SK-N-SH (cell line): ENCODE results near the gene RAD23B. TPM values are rescaled to one million over a fixed set of nuclear protein-coding genes. Genes with fewer than 3 reads are reported as not detected.

Experiments used
- CTCF ChIA-PET: fragments of 300-600, 350-600 bp; formaldehyde crosslinking; extraction: SDS; loops from one replicate; lab custom pipeline; 2021; lab: Yijun Ruan, JAX
- POLR2A ChIA-PET: fragments of 350-600 bp; sonication (Branson Sonifier 250); formaldehyde crosslinking; extraction: SDS; loops from one replicate; lab custom pipeline; 2020; ENCODE audit warnings: antibody characterized with exemption, inconsistent platforms; lab: Yijun Ruan, JAX
- DNase-seq: peaks from one replicate; pipeline ENCODE4 v3.0.0; 2012
- H2AFZ ChIP-seq: fragments of 200-600 bp; sonication (generic); 2 replicates; pipeline ENCODE4 v1.8.1; 2016; ENCODE audit warnings: antibody characterized with exemption, mild to moderate bottlenecking, low read depth
- H3F3A ChIP-seq: fragments of 200-600 bp; sonication (generic); replicated peaks from 2 replicates; pipeline ENCODE3; 2016; ENCODE audit warnings: antibody characterized with exemption, mild to moderate bottlenecking; ENCODE audit not compliant: insufficient read depth
- H3K27ac ChIP-seq, 2 experiments: fragments of 200-500 bp in 1 of 2; fragments of 200-600 bp in 1 of 2; sonication (Bioruptor generic) in 1 of 2; sonication (generic), shearing (Covaris generic) in 1 of 2; 2 replicates each; pipeline versions ENCODE4 v1.5.1 to v1.6.1; 2014 to 2016; ENCODE audit warnings: low read depth in 2 of 2, inconsistent platforms in 1 of 2, low read length in 1 of 2, mild to moderate bottlenecking in 1 of 2, mixed read lengths in 1 of 2
- H3K27me3 ChIP-seq: fragments of 200-600 bp; sonication (generic), shearing (Covaris generic); 2 replicates; pipeline ENCODE4 v1.6.1; 2016; ENCODE audit warnings: mixed run types; ENCODE audit not compliant: insufficient read depth
- H3K36me3 ChIP-seq, 2 experiments: fragments of 200-500 bp in 1 of 2; fragments of 200-600 bp in 1 of 2; sonication (Bioruptor generic) in 1 of 2; sonication (generic) in 1 of 2; replicated peaks in 1 of 2; 2 replicates each; pipeline versions ENCODE3 to v1.5.1; 2014 to 2016; ENCODE audit warnings: low read length in 1 of 2, mild to moderate bottlenecking in 1 of 2; ENCODE audit not compliant: insufficient read depth in 2 of 2, control insufficient read depth in 1 of 2
- H3K4me1 ChIP-seq, 2 experiments: fragments of 200-500 bp in 1 of 2; fragments of 200-600 bp in 1 of 2; sonication (Bioruptor generic) in 1 of 2; sonication (generic), shearing (Covaris generic) in 1 of 2; 2 replicates each; pipeline versions ENCODE4 v1.5.1 to v1.6.1; 2014 to 2016; ENCODE audit warnings: low read depth in 1 of 2, low read length in 1 of 2, mixed run types in 1 of 2; ENCODE audit not compliant: insufficient read depth in 2 of 2, control insufficient read depth in 1 of 2
- H3K4me2 ChIP-seq: fragments of 200-600 bp; sonication (generic), shearing (Covaris generic); 2 replicates; pipeline ENCODE4 v1.6.1; 2017; ENCODE audit warnings: mixed run types
- H3K4me3 ChIP-seq, 2 experiments: fragments of 200-500 bp in 1 of 2; fragments of 200-600 bp in 1 of 2; sonication (Bioruptor generic) in 1 of 2; sonication (generic), shearing (Covaris generic) in 1 of 2; 2 replicates each; pipeline versions ENCODE4 v1.5.1 to v1.8.1; 2014 to 2016; ENCODE audit warnings: low read depth in 2 of 2, inconsistent platforms in 1 of 2, low read length in 1 of 2, mild to moderate bottlenecking in 1 of 2, mixed read lengths in 1 of 2, moderate library complexity in 1 of 2
- H3K79me2 ChIP-seq: fragments of 200-600 bp; sonication (generic); 2 replicates; pipeline ENCODE4 v1.8.1; 2017; ENCODE audit warnings: mild to moderate bottlenecking; ENCODE audit not compliant: insufficient read depth
- H3K9ac ChIP-seq: fragments of 200-600 bp; sonication (generic); 2 replicates; pipeline ENCODE4 v1.6.1; 2017; ENCODE audit warnings: mixed run types
- H3K9me2 ChIP-seq: fragments of 200-600 bp; sonication (generic); 2 replicates; pipeline ENCODE4 v1.6.1; 2017; ENCODE audit warnings: mixed run types
- H3K9me3 ChIP-seq: fragments of 200-600 bp; sonication (generic); 2 replicates; pipeline ENCODE4 v1.6.1; 2017; ENCODE audit warnings: mixed run types, mild to moderate bottlenecking, moderate library complexity
- H4K20me1 ChIP-seq: fragments of 200-600 bp; sonication (generic); 2 replicates; pipeline ENCODE4 v1.6.1; 2017; ENCODE audit warnings: mild to moderate bottlenecking, mixed run types; ENCODE audit not compliant: insufficient read depth
- EP300 ChIP-seq, 2 experiments: IDR thresholded peaks; 2 replicates each; pipeline versions ENCODE4 v1.4.0 to v1.6.1; 2012; ENCODE audit warnings: borderline replicate concordance in 1 of 2, low read depth in 1 of 2, low read length in 1 of 2
- EZH2phosphoT487 ChIP-seq: fragments of 200-600 bp; sonication (generic); IDR thresholded peaks from 2 replicates; pipeline ENCODE4 v1.6.1; 2017; ENCODE audit warnings: low read depth, mixed run types, mild to moderate bottlenecking, antibody characterized with exemption, moderate library complexity, borderline replicate concordance
- FOSL2 ChIP-seq: IDR thresholded peaks from 2 replicates; pipeline ENCODE4 v1.4.0; 2012; ENCODE audit warnings: low read depth, mild to moderate bottlenecking, moderate library complexity, borderline replicate concordance
- GATA2 ChIP-seq: sonication (generic); formaldehyde crosslinking; IDR thresholded peaks from 2 replicates; pipeline ENCODE4 v1.5.0; 2020; ENCODE audit warnings: mild to moderate bottlenecking, missing genetic modification reagents
- JUND ChIP-seq: IDR thresholded peaks from 2 replicates; pipeline ENCODE4 v1.4.0; 2012
- MAX ChIP-seq: IDR thresholded peaks from 2 replicates; pipeline ENCODE4 v1.4.0; 2012; ENCODE audit warnings: low read depth
- MXI1 ChIP-seq: IDR thresholded peaks from 2 replicates; pipeline ENCODE4 v1.6.1; 2012; ENCODE audit warnings: mild to moderate bottlenecking, low read depth, low read length, improper control_type of control experiment
- NRF1 ChIP-seq: IDR thresholded peaks from 2 replicates; pipeline ENCODE4 v1.6.1; 2012; ENCODE audit warnings: low read depth, mild to moderate bottlenecking, low read length
- RCOR1 ChIP-seq: fragments of 150-350 bp; IDR thresholded peaks from 2 replicates; pipeline ENCODE4 v1.6.1; 2017; ENCODE audit warnings: antibody characterized with exemption, low read length
- SIN3A ChIP-seq: IDR thresholded peaks from 2 replicates; pipeline ENCODE4 v1.6.1; 2012; ENCODE audit warnings: low read depth, mild to moderate bottlenecking, low read length, moderate library complexity, borderline replicate concordance
- TEAD4 ChIP-seq: IDR thresholded peaks from 2 replicates; pipeline ENCODE4 v1.4.0; 2012; ENCODE audit warnings: mild to moderate bottlenecking, borderline replicate concordance; ENCODE audit not compliant: insufficient read depth
- WGBS: methylation state at CpG from one replicate; pipeline ENCODE4 v1.1.6; 2017; ENCODE audit warnings: low lambda C conversion rate; 5-methylcytosine and 5-hydroxymethylcytosine counted together
- polyA plus RNA-seq, 3 experiments: library from polyadenylated mRNA; depleted of rRNA; stranded (reverse); fragments of >200 nt; gene quantifications; 2 replicates each; pipeline ENCODE4 v1.2.3, GENCODE V29; 2012
- TF ChIP-seq, protein P1 (sequence below): fragments of 200-600 bp; sonication (generic); IDR thresholded peaks from 2 replicates; pipeline ENCODE4 v1.6.1; 2017; ENCODE audit warnings: antibody characterized with exemption, mild to moderate bottlenecking, moderate library complexity

The RAD23B gene
- polyA plus RNA-seq, 1 of the 3 experiments (the other 2 are of a cell fraction): 62.9 TPM

- TF ChIP-seq SIN3A (no peak), JUND (no peak), MAX (no peak), EP300 (IDR thresholded peaks at IDR 0.05; ENCODE audit: borderline replicate concordance in 1 of 2, low read depth in 1 of 2, low read length in 1 of 2) (peak in 1 of 2 experiments; percentile 71; a peak in 1 of 4 replicates), NRF1 (no peak), FOSL2 (no peak), TEAD4 (no peak), MXI1 (no peak), GATA2 (peak; percentile 26), EZH2phosphoT487 (no peak), RCOR1 (peak; percentile 43; the same call in 1 of the 2 replicates)
- TF ChIP-seq, protein P1, sequence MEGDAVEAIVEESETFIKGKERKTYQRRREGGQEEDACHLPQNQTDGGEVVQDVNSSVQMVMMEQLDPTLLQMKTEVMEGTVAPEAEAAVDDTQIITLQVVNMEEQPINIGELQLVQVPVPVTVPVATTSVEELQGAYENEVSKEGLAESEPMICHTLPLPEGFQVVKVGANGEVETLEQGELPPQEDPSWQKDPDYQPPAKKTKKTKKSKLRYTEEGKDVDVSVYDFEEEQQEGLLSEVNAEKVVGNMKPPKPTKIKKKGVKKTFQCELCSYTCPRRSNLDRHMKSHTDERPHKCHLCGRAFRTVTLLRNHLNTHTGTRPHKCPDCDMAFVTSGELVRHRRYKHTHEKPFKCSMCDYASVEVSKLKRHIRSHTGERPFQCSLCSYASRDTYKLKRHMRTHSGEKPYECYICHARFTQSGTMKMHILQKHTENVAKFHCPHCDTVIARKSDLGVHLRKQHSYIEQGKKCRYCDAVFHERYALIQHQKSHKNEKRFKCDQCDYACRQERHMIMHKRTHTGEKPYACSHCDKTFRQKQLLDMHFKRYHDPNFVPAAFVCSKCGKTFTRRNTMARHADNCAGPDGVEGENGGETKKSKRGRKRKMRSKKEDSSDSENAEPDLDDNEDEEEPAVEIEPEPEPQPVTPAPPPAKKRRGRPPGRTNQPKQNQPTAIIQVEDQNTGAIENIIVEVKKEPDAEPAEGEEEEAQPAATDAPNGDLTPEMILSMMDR: no peak
- peak; percentile 75 for DNase-seq
- Histone ChIP-seq H3K4me1 (peaks cover 0 to 8% of the 10 kb centered on the region in 2 experiments; a peak in 1 of 4 replicates), H3K4me3 (no peak overlapping the region; a peak in 1 of 4 replicates), H3K36me3 (no peaks in the 10 kb centered on the region), H3K9me3 (no peaks in the 10 kb centered on the region), H2AFZ (0 out of 2 replicates have a peak overlapping the region, but pooled peaks have one; percentile 6), H3K4me2 (no peak overlapping the region), H3K27me3 (no peaks in the 10 kb centered on the region), H3K9ac (no peak overlapping the region), H3K27ac (peak overlapping the region in 1 of 2 experiments; percentile 76; a peak in 2 of 4 replicates), H4K20me1 (no peaks in the 10 kb centered on the region), H3K79me2 (no peaks in the 10 kb centered on the region), H3F3A (no peaks in the 10 kb centered on the region), H3K9me2 (no peaks in the 10 kb centered on the region)
- 35% methylated on average over 10 of the region's 10 CpGs for WGBS
- ChIA-PET CTCF (interaction anchor here (0.9 to 1.0 kb wide), 3 partner anchors 11 to 62 kb away, joined by 3 to 4 read pairs (median 3); no protein-coding TSS in a partner anchor), POLR2A (interaction anchor here (0.7 kb wide), 1 partner anchor 19 kb away, joined by 3 read pairs; no protein-coding TSS in a partner anchor)
Measured at GRCh38 chr9:107363516-107364152, 80.6 kb downstream of the RAD23B start.

DNA sequence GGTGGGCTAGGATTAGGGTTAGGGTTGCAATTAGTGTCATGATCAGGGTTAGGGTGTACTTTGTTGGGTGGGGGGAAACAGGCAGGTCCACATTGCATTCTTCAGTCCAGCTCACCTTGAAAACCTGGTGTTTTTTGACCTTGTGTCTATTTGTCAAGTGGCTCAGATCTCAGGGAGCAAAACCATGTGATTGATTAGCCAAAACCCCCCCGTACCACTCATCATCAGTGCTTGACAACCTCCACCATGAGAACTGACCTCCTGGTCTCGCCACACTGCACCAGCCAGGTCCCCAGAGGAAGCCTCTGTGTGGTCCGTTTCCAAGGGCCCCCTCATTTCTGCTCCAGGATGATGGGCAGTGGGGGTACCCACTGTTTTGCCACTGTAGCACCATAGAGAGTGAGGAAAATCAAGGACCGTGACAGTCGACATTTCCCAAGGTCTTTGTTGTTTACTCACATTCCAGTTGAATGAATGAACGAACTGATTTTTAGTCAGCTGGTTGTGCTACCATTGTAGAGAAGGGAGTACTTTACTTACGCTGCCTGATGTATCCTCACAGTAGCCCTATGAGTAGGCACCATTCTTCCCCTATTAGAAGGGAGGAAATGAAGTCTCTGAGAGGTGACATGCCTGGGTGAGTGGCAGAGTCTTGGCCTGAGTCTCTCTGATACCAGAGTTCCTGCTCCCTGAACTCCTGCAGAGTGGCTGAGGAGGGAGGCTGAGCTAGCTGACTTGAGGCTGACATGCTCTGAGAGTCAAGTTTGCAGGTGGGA, 84.8 kb downstream of the RAD23B start:
- no peak for DNase-seq
- Histone ChIP-seq H3K9me2 (no peaks in the 10 kb centered on the region), H3K27me3 (no peaks in the 10 kb centered on the region; the same call in 1 of the 2 replicates), H2AFZ (no peak overlapping the region), H4K20me1 (no peaks in the 10 kb centered on the region), H3K9me3 (no peaks in the 10 kb centered on the region), H3K79me2 (no peaks in the 10 kb centered on the region), H3K4me3 (no peak overlapping the region), H3K36me3 (no peaks in the 10 kb centered on the region), H3K4me2 (no peak overlapping the region), H3F3A (no peaks in the 10 kb centered on the region), H3K4me1 (peaks cover 0 to 4% of the 10 kb centered on the region in 2 experiments; a peak in 1 of 4 replicates), H3K27ac (no peak overlapping the region), H3K9ac (no peak overlapping the region)
- ChIA-PET CTCF (interaction anchor here (1.0 to 1.4 kb wide), 2 partner anchors 27 to 32 kb away, joined by 3 to 6 read pairs; no protein-coding TSS in a partner anchor), POLR2A (no interaction called here)
- TF ChIP-seq FOSL2: no peak
- WGBS: 51% methylated on average over 7 of the region's 7 CpGs
